ENCODE measurements around the gene MRPL23.

The MRPL23 gene

GRCh38 chr11:1959786-1960185 lies 12.7 kb downstream of the MRPL23 start:
- DNase-seq (ENCODE audit: low read depth in 2 of 2) = no peak
- TF ChIP-seq, protein P1, sequence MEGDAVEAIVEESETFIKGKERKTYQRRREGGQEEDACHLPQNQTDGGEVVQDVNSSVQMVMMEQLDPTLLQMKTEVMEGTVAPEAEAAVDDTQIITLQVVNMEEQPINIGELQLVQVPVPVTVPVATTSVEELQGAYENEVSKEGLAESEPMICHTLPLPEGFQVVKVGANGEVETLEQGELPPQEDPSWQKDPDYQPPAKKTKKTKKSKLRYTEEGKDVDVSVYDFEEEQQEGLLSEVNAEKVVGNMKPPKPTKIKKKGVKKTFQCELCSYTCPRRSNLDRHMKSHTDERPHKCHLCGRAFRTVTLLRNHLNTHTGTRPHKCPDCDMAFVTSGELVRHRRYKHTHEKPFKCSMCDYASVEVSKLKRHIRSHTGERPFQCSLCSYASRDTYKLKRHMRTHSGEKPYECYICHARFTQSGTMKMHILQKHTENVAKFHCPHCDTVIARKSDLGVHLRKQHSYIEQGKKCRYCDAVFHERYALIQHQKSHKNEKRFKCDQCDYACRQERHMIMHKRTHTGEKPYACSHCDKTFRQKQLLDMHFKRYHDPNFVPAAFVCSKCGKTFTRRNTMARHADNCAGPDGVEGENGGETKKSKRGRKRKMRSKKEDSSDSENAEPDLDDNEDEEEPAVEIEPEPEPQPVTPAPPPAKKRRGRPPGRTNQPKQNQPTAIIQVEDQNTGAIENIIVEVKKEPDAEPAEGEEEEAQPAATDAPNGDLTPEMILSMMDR (IDR thresholded peaks at IDR 0.05; ENCODE audit: low read depth, low read length) = no peak
- no peak overlapping the region for H3K4me3 ChIP-seq (replicated peaks in 1 of 2; ENCODE audit: low read depth in 2 of 2, low read length in 2 of 2)

DNA sequence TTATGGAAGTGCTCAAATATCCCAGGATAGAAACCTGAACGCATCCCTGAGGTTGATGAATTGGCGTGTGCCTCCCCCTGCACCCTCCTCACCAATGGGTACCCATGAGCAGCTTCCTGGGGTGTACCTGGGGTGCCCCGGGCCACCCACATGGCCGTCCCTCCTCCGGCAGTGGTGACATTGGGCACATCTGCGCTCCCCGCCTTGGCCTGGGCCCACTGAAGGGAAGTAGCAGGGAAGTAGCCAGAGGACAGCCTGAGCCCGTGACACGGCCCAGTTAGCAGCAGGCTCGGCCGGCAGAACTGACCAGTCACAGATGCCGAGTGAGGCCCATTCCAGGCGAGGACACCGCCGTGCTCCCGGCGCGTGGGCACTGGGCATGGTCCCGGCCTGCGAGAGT lies 16.7 kb downstream of the MRPL23 start:
- TF ChIP-seq, protein P1 (IDR thresholded peaks at IDR 0.05; ENCODE audit: low read depth, low read length) = no peak
- no peak for DNase-seq (ENCODE audit: low read depth in 2 of 2)
- no peak overlapping the region for H3K4me3 ChIP-seq (replicated peaks in 1 of 2; ENCODE audit: low read depth in 2 of 2, low read length in 2 of 2)

DNA sequence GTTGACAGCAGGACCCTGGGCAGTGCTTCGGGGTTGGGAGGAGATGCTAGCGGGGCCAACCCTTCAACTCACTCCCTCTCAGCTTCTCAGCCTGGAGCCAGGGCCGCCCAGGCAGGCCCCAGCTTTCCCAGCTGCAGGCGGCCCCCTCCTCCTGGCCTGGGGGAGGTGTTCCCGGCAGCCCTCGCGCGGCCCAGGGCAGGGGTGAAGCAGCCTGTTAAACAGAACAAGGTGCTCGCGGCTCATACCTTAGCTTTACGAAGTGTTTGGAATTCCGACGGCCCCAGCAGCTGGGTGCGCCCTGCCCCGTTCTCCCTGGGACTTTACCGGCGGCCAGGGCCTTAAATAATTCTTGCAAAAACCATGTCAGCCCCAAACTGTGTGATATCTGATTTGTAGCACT lies 17.2 kb downstream of the MRPL23 start:
- TF ChIP-seq, protein P1 (IDR thresholded peaks at IDR 0.05; ENCODE audit: low read depth, low read length) = no peak
- no peak overlapping the region for H3K4me3 ChIP-seq (replicated peaks in 1 of 2; ENCODE audit: low read depth in 2 of 2, low read length in 2 of 2)
- no peak for DNase-seq (ENCODE audit: low read depth in 2 of 2)

DNA sequence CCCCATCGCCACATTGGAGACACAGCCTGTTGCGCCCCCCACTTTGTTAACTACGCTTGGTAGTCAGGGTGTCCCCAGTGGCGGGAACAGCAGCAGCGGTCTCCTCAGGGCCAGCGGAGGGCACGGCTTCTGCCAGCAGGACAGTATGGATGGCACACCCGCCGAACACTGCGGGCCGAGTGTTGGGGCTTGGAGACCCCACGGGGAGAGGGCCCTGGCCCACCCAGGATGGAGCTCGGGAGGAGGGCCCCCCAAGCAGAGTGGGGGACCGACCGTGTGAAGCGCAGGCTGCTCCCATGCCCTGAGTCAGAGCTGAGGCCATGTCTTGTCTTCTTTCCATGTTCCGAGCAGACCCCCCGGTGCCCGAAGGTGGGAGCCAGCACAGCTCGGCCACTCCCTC lies 17.8 kb downstream of the MRPL23 start:
- no peak for DNase-seq (ENCODE audit: low read depth in 2 of 2)
- no peak overlapping the region for H3K4me3 ChIP-seq (replicated peaks in 1 of 2; ENCODE audit: low read depth in 2 of 2, low read length in 2 of 2)
- TF ChIP-seq, protein P1 (IDR thresholded peaks at IDR 0.05; ENCODE audit: low read depth, low read length) = no peak

- TF ChIP-seq, protein P1 (IDR thresholded peaks at IDR 0.05; ENCODE audit: low read depth, low read length) = no peak
- H3K4me3 ChIP-seq (replicated peaks in 1 of 2; ENCODE audit: low read depth in 2 of 2, low read length in 2 of 2) = no peak overlapping the region
- DNase-seq (ENCODE audit: low read depth in 2 of 2) = no peak
Observed at GRCh38 chr11:1966531-1966930, 19.4 kb downstream of the MRPL23 start.

GRCh38 chr11:1967641-1968225 lies 20.6 kb downstream of the MRPL23 start:
- H3K4me3 ChIP-seq (replicated peaks in 1 of 2; ENCODE audit: low read depth in 2 of 2, low read length in 2 of 2) = no peak overlapping the region
- TF ChIP-seq, protein P1 (IDR thresholded peaks at IDR 0.05; ENCODE audit: low read depth, low read length) = no peak
- no peak for DNase-seq (ENCODE audit: low read depth in 2 of 2)

- DNase-seq (ENCODE audit: low read depth in 2 of 2) = no peak
- H3K4me3 ChIP-seq (replicated peaks in 1 of 2; ENCODE audit: low read depth in 2 of 2, low read length in 2 of 2) = no peak overlapping the region
- TF ChIP-seq, protein P1 (IDR thresholded peaks at IDR 0.05; ENCODE audit: low read depth, low read length) = no peak
Observed at GRCh38 chr11:1968454-1969002, 21.4 kb downstream of the MRPL23 start.
